WTC11 (cell line): ENCODE results near the gene FZR1.

Experiments used
- CREB1 ChIP-seq: sonication (generic); formaldehyde crosslinking; IDR thresholded peaks from 2 replicates; pipeline ENCODE4 v1.8.0; 2023; ENCODE audit warnings: mild to moderate bottlenecking, missing genetic modification reagents
- FOXJ3 ChIP-seq: sonication (generic); formaldehyde crosslinking; IDR thresholded peaks from 2 replicates; pipeline ENCODE4 v1.9.0; 2021; ENCODE audit warnings: missing genetic modification reagents, mild to moderate bottlenecking, borderline replicate concordance
- JUN ChIP-seq: sonication (generic); formaldehyde crosslinking; IDR thresholded peaks from 2 replicates; pipeline ENCODE4 v1.8.0; 2023; ENCODE audit warnings: mild to moderate bottlenecking, missing genetic modification reagents
- KAT7 ChIP-seq: sonication (generic); formaldehyde crosslinking; IDR thresholded peaks from 2 replicates; pipeline ENCODE4 v1.8.1; 2023; ENCODE audit warnings: missing genetic modification reagents, mild to moderate bottlenecking, borderline replicate concordance
- MAX ChIP-seq: sonication (generic); formaldehyde crosslinking; IDR thresholded peaks from 2 replicates; pipeline ENCODE4 v1.8.0; 2022; ENCODE audit warnings: mild to moderate bottlenecking, missing genetic modification reagents
- NR1H2 ChIP-seq: sonication (generic); formaldehyde crosslinking; IDR thresholded peaks from 2 replicates; pipeline ENCODE4 v1.9.0; 2021; ENCODE audit warnings: mild to moderate bottlenecking, moderate library complexity, missing genetic modification reagents
- SP1 ChIP-seq: sonication (generic); formaldehyde crosslinking; conservative IDR thresholded peaks from 2 replicates; pipeline ENCODE4 v1.8.1; 2022; ENCODE audit warnings: missing genetic modification reagents
- USF1 ChIP-seq: sonication (generic); formaldehyde crosslinking; IDR thresholded peaks from 2 replicates; pipeline ENCODE4 v1.8.0; 2022; ENCODE audit warnings: mild to moderate bottlenecking, missing genetic modification reagents
- ZNF219 ChIP-seq: sonication (generic); formaldehyde crosslinking; IDR thresholded peaks from 2 replicates; pipeline ENCODE4 v1.8.0; 2023; ENCODE audit warnings: missing genetic modification reagents, mild to moderate bottlenecking, borderline replicate concordance
- ZNF317 ChIP-seq: sonication (generic); formaldehyde crosslinking; IDR thresholded peaks from 2 replicates; pipeline ENCODE4 v1.8.1; 2023; ENCODE audit warnings: low read depth, mild to moderate bottlenecking, moderate library complexity, missing genetic modification reagents, borderline replicate concordance
- TF ChIP-seq, protein P1 (sequence below): fragments of 200-600 bp; IDR thresholded peaks from 2 replicates; pipeline ENCODE4 v1.8.0; 2022; ENCODE audit warnings: antibody characterized with exemption

GRCh38 chr19:3520166-3521103 is 14.3 kb downstream of the FZR1 start:
- TF ChIP-seq SP1 (CRISPR knock-in tag) (no peak), NR1H2 (CRISPR knock-in tag) (no peak), FOXJ3 (CRISPR knock-in tag) (no peak), JUN (CRISPR knock-in tag) (no peak), ZNF317 (CRISPR knock-in tag) (no peak), KAT7 (CRISPR knock-in tag) (no peak), CREB1 (no peak), MAX (CRISPR knock-in tag) (no peak), USF1 (CRISPR knock-in tag) (no peak), ZNF219 (no peak)
- TF ChIP-seq, protein P1, sequence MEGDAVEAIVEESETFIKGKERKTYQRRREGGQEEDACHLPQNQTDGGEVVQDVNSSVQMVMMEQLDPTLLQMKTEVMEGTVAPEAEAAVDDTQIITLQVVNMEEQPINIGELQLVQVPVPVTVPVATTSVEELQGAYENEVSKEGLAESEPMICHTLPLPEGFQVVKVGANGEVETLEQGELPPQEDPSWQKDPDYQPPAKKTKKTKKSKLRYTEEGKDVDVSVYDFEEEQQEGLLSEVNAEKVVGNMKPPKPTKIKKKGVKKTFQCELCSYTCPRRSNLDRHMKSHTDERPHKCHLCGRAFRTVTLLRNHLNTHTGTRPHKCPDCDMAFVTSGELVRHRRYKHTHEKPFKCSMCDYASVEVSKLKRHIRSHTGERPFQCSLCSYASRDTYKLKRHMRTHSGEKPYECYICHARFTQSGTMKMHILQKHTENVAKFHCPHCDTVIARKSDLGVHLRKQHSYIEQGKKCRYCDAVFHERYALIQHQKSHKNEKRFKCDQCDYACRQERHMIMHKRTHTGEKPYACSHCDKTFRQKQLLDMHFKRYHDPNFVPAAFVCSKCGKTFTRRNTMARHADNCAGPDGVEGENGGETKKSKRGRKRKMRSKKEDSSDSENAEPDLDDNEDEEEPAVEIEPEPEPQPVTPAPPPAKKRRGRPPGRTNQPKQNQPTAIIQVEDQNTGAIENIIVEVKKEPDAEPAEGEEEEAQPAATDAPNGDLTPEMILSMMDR, result no peak
